Non-pigmented ciliary epithelial cell (primary cell): ENCODE measurements around the gene NXPH1.
"Not testable (repeated sequence)": the region's sequence is repeated elsewhere in the genome, so short reads cannot be mapped to it uniquely, and the experiment has no call there.

ENCODE experiments used
- DNase-seq: peaks from one replicate; pipeline ENCODE4 v3.0.0-alpha.2; 2010; ENCODE audit warnings: low read depth

Gene NXPH1

DNA sequence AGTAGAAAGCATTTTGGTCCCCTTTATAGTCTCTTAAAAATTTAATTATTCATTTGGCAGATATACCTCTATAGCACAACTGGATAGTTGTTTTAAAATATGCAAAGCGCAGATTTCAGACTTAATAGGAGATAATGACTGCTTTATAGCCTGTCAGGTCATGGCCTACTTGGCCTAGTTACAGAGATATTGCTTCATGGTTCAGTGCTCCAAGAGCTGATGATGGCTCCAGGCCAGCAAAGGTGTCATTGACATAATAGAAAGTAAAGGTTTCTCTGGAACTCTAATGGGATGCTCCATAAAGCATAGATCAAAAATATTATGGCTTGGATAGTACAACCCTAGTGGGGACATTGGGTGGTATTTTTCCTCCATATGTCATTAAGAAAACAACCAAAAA is 285.7 kb downstream of the NXPH1 start:
- DNase-seq = no peak

- DNase-seq = no peak
Measured at GRCh38 chr7:8724080-8724718, 290.8 kb downstream of the NXPH1 start.

DNA sequence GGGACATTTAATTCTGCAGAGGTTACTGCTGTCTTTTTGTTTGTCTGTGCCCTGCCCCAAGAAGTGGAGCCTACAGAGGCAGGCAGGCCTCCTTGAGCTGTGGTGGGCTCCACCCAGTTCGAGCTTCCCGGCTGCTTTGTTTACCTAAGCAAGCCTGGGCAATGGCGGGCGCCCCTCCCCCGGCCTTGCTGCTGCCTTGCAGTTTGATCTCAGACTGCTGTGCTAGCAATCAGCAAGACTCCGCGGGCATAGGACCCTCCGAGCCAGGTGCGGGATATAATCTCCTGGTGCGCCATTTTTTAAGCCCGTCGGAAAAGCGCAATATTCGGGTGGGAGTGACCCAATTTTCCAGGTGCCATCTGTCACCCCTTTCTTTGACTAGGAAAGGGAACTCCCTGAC is 298.3 kb downstream of the NXPH1 start:
- not testable (repeated sequence) for DNase-seq

- no peak for DNase-seq
Measured at GRCh38 chr7:8739837-8740236, 306.4 kb downstream of the NXPH1 start.

DNA sequence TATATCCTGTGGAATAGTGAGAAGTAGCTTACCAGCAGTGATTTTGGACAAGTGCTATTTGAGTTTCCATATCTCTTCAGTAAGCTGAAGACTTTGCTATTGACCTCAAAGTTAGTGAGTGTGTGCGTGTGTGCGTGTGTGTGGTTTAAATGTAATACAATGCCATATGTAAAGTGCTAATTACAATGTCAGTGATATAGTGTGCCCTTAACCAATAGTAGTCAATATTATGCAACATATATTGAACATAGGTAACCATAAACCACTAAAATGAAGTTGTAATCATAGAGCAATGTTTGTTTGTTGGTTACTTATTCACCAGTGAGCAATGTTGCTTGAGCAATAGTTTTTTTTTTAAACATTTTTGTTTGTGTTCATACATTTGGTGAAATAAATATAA is 309.4 kb downstream of the NXPH1 start:
- DNase-seq = no peak

GRCh38 chr7:8747338-8747737 is 313.9 kb downstream of the NXPH1 start:
- no peak for DNase-seq

GRCh38 chr7:8751557-8752231 is 318.3 kb downstream of the NXPH1 start:
- no peak for DNase-seq

- no peak for DNase-seq
Measured at GRCh38 chr7:8753355-8753754, 319.9 kb downstream of the NXPH1 start.

GRCh38 chr7:8761731-8762130 is 328.3 kb downstream of the NXPH1 start:
- no peak for DNase-seq

- no peak for DNase-seq
Measured at GRCh38 chr7:8762803-8763202, 329.4 kb downstream of the NXPH1 start.

- DNase-seq = no peak
Measured at GRCh38 chr7:8765374-8765773, 332.0 kb downstream of the NXPH1 start.

- DNase-seq = no peak
Measured at GRCh38 chr7:8773518-8773917, 340.1 kb downstream of the NXPH1 start.

- DNase-seq = no peak
Measured at GRCh38 chr7:8778459-8778858, 345.1 kb downstream of the NXPH1 start.

- no peak for DNase-seq
Measured at GRCh38 chr7:8781166-8781565, 347.8 kb downstream of the NXPH1 start.

GRCh38 chr7:8783229-8783628 is 349.8 kb downstream of the NXPH1 start:
- DNase-seq = no peak

DNA sequence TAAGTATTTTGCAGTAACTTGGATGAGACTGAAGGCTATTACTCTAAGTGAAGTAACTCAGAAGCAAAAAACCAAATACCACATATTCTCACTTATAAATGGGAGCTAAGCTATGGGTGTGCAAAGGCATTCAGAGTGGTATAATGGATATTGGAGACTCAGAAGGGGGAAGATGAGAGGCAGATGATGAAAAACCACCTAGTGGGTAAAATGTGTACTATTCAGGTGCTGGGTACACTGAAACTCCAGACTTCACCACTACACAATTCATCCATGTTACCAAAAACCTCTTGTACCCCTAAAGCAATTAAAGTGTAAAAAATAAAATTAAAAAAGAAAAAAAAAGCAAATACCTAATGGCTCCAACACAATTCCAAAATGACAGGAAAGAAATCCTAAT is 351.7 kb downstream of the NXPH1 start:
- no peak for DNase-seq

DNA sequence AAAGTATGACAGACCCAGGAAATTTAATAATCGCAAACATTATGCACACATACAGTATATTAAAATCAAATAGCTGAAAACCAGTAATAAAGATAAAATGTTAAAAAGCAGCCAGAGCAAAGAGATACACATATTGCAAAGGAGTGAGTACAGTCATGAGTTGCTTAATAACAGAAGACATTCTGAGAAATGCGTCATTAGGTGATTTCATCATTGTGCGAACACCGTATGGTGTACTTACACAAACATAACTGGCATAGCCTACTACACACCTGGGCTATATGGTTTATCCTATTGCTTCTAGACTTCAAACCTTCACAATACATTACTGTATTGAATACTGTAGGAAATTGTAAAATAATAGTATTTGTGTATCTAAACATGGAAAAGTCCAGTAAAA is 367.6 kb downstream of the NXPH1 start:
- no peak for DNase-seq
